Vagina (tissue), 2 donors: ENCODE data around the gene FAM110C.

Experiments
- CTCF ChIP-seq, 3 experiments: fragments of 450-650 bp in 2 of 3; fragments of 200-600 bp in 1 of 3; sonication (generic) in 1 of 3; IDR thresholded peaks; one replicate each; pipeline ENCODE4 v1.5.1; 2017 to 2019; ENCODE audit warnings: antibody characterized with exemption in 3 of 3, mild to moderate bottlenecking in 2 of 3, moderate library complexity in 2 of 3
- POLR2A ChIP-seq, 2 donors: fragments of 450-650 bp; IDR thresholded peaks; one replicate each; pipeline ENCODE4 v1.6.1; 2017; ENCODE audit warnings: antibody characterized with exemption in 2 of 2, mild to moderate bottlenecking in 2 of 2, moderate library complexity in 2 of 2
- POLR2AphosphoS5 ChIP-seq, 2 donors: sonication (generic); formaldehyde crosslinking; IDR thresholded peaks; one replicate each; pipeline ENCODE4 v1.9.0; 2017; ENCODE audit warnings: antibody characterized with exemption in 2 of 2, mild to moderate bottlenecking in 2 of 2, low read depth in 1 of 2; ENCODE audit not compliant: insufficient read depth in 1 of 2

- TF ChIP-seq CTCF (IDR thresholded peaks at IDR 0.05): no peak
- TF ChIP-seq POLR2A (IDR thresholded peaks at IDR 0.05): no peak
- no peak for TF ChIP-seq POLR2AphosphoS5 (IDR thresholded peaks at IDR 0.05; ENCODE audit: insufficient read depth in 1 of 2, low read depth in 1 of 2)
Observed at GRCh38 chr2:28406-28975, 17.8 kb downstream of the FAM110C start.
